Measurements from ENCODE around the gene CPLANE1.

GRCh38 chr5:37172957-37173356, 76.2 kb downstream of the CPLANE1 start:
- TF ChIP-seq CTCF (IDR thresholded peaks at IDR 0.05) (no peak), POLR2A (IDR thresholded peaks at IDR 0.05) (no peak)

Data from body of pancreas (tissue), 4 donors.